ENCODE data around the gene CHD1. TPM values are rescaled to one million over a fixed set of nuclear protein-coding genes. Genes with fewer than 3 reads are reported as not detected.

Gene CHD1
- total and polyA plus RNA-seq, 2 of the 13 experiments (the other 11 are each of a cell fraction or from before 2014, with no cell fraction given) = 22.8 to 55.9 TPM

- in situ Hi-C loops (cut with HindIII; ENCODE audit: extremely low pct_ligation_motif_present, low pct_unique_long_range_greater_than_20kb) (no loop called here), intact Hi-C loops (cut with micrococcal nuclease; ENCODE audit: unreplicated experiment) (no loop called here)
- POLR2A ChIA-PET = no interaction called here
- no peaks in the 10 kb centered on the region for H4K20me1 ChIP-seq (ENCODE audit: insufficient read depth, low read length)
- peaks cover 22% of the 10 kb centered on the region for H3K9me3 ChIP-seq (ENCODE audit: low read length)
- FAIRE-seq (no peak), ATAC-seq (no peak), DNase-seq (ENCODE audit: low spot score) (no peak)
- H3K27ac ChIP-seq (ENCODE audit: extremely low read length, insufficient read depth, low read length) = no peak overlapping the region
- H3K27me3 ChIP-seq (ENCODE audit: control insufficient read depth in 1 of 2, insufficient read depth in 2 of 2, low read length in 2 of 2) = no peaks in the 10 kb centered on the region
- no peak overlapping the region for H3K4me3 ChIP-seq (replicated peaks in 1 of 3; ENCODE audit: insufficient read depth in 1 of 3, low read depth in 2 of 3, low read length in 3 of 3)
- H3K4me1 ChIP-seq (ENCODE audit: insufficient read depth, low read length) = no peaks in the 10 kb centered on the region
- TF ChIP-seq NFIB (CRISPR knock-in tag; IDR thresholded peaks at IDR 0.05; ENCODE audit: borderline replicate concordance) = no peak
- TF ChIP-seq CBX5 (CRISPR knock-in tag; IDR thresholded peaks at IDR 0.05; ENCODE audit: borderline replicate concordance) = no peak
- TF ChIP-seq ATF2 (CRISPR knock-in tag; IDR thresholded peaks at IDR 0.05) = no peak
- TF ChIP-seq MAFF (IDR thresholded peaks at IDR 0.05; ENCODE audit: low read depth, low read length) = 0 out of 2 replicates have a peak, but pooled peaks have one; percentile 25
- TF ChIP-seq MAFK (conservative IDR thresholded peaks at IDR 0.05 in 1 of 2, IDR thresholded peaks at IDR 0.05 in 1 of 2; ENCODE audit: low read length in 2 of 2) = peak in 1 of 2 experiments; percentile 55; a peak in 2 of 4 replicates
- no TSS peak for BruUV-seq (replicated peaks)
- no peak overlapping the region for H3K4me2 ChIP-seq (ENCODE audit: low read depth, low read length)
- H3K36me3 ChIP-seq (replicated peaks in 1 of 2; ENCODE audit: control insufficient read depth in 1 of 2, insufficient read depth in 2 of 2, low read length in 2 of 2) = no peaks in the 10 kb centered on the region
- no peaks in the 10 kb centered on the region for H3K79me2 ChIP-seq (ENCODE audit: insufficient read depth, low read length)
- CTCF ChIA-PET (ENCODE audit: low intra/inter-chr PET ratio, low total read pairs) = no interaction called here
- no peak overlapping the region for H2AFZ ChIP-seq (ENCODE audit: low read length)
- H3K9ac ChIP-seq (ENCODE audit: insufficient read depth, low read depth, low read length) = no peak overlapping the region
Measured at GRCh38 chr5:98807806-98808205, 121.0 kb downstream of the CHD1 start.

- Histone ChIP-seq H3K36me3 (replicated peaks in 1 of 2; ENCODE audit: control insufficient read depth in 1 of 2, insufficient read depth in 2 of 2, low read length in 2 of 2) (no peaks in the 10 kb centered on the region), H3K4me2 (ENCODE audit: low read depth, low read length) (no peak overlapping the region), H3K9me3 (ENCODE audit: low read length) (peaks cover 22% of the 10 kb centered on the region), H4K20me1 (ENCODE audit: insufficient read depth, low read length) (no peaks in the 10 kb centered on the region), H3K4me1 (ENCODE audit: insufficient read depth, low read length) (no peaks in the 10 kb centered on the region), H3K4me3 (replicated peaks in 1 of 3; ENCODE audit: insufficient read depth in 1 of 3, low read depth in 2 of 3, low read length in 3 of 3) (no peak overlapping the region), H3K9ac (ENCODE audit: insufficient read depth, low read depth, low read length) (no peak overlapping the region), H3K27me3 (ENCODE audit: control insufficient read depth in 1 of 2, insufficient read depth in 2 of 2, low read length in 2 of 2) (no peaks in the 10 kb centered on the region), H2AFZ (ENCODE audit: low read length) (no peak overlapping the region), H3K27ac (ENCODE audit: extremely low read length, insufficient read depth, low read length) (no peak overlapping the region), H3K79me2 (ENCODE audit: insufficient read depth, low read length) (no peaks in the 10 kb centered on the region)
- ATAC-seq (no peak), DNase-seq (ENCODE audit: low spot score) (no peak), FAIRE-seq (no peak)
- intact Hi-C loops (cut with micrococcal nuclease; ENCODE audit: unreplicated experiment) (no loop called here), in situ Hi-C loops (cut with HindIII; ENCODE audit: extremely low pct_ligation_motif_present, low pct_unique_long_range_greater_than_20kb) (no loop called here)
- no TSS peak for BruUV-seq (replicated peaks)
- POLR2A ChIA-PET = no interaction called here
- WGBS (ENCODE audit: low lambda C conversion rate) = 0% methylated on average over 1 of the region's 1 CpG
- CTCF ChIA-PET (ENCODE audit: low intra/inter-chr PET ratio, low total read pairs) = no interaction called here
- TF ChIP-seq MEIS2 (CRISPR knock-in tag; IDR thresholded peaks at IDR 0.05) (no peak), DMTF1 (CRISPR knock-in tag; IDR thresholded peaks at IDR 0.05) (no peak), SALL1 (CRISPR knock-in tag; IDR thresholded peaks at IDR 0.05) (no peak), PCBP2 (optimal IDR thresholded peaks at IDR 0.05; ENCODE audit: low read depth, low read length, poor library complexity, severe bottlenecking) (no peak), SIX4 (CRISPR knock-in tag; IDR thresholded peaks at IDR 0.05) (no peak), NFKB2 (CRISPR knock-in tag; IDR thresholded peaks at IDR 0.05; ENCODE audit: borderline replicate concordance) (no peak), ZNF180 (CRISPR knock-in tag; IDR thresholded peaks at IDR 0.05; ENCODE audit: borderline replicate concordance, low read depth) (no peak)
Measured at GRCh38 chr5:98805070-98805469, 123.7 kb downstream of the CHD1 start.

All from HepG2 (cell line).